HG03460 (cell line): Measurements from ENCODE around the gene MAP10.

Experiments used
- ATAC-seq: cut with Tn5 transposase; IDR thresholded peaks from one replicate; pipeline ENCODE4 v1.9.1; 2021; ENCODE audit not compliant: unreplicated experiment

Gene MAP10

GRCh38 chr1:232795497-232796053 lies 9.6 kb upstream of the MAP10 start:
- ATAC-seq: no peak

- no peak for ATAC-seq
These were observed 7.2 kb upstream of the MAP10 start for GRCh38 chr1:232797856-232798510.

- ATAC-seq: no peak
These were observed 6.3 kb upstream of the MAP10 start for GRCh38 chr1:232798920-232799319.

GRCh38 chr1:232806186-232806510 lies 932 bp downstream of the MAP10 start:
- no peak for ATAC-seq

GRCh38 chr1:232810856-232811255 lies 5.6 kb downstream of the MAP10 start:
- ATAC-seq: no peak

GRCh38 chr1:232812560-232812959 lies 7.3 kb downstream of the MAP10 start:
- ATAC-seq: no peak

GRCh38 chr1:232813097-232813496 lies 7.9 kb downstream of the MAP10 start:
- ATAC-seq: no peak

GRCh38 chr1:232813760-232814159 lies 8.5 kb downstream of the MAP10 start:
- ATAC-seq: no peak

- ATAC-seq: no peak
These were observed 11.1 kb downstream of the MAP10 start for GRCh38 chr1:232816324-232816723.

- ATAC-seq: no peak
These were observed 12.8 kb downstream of the MAP10 start for GRCh38 chr1:232818040-232818439.

- no peak for ATAC-seq
These were observed 15.2 kb downstream of the MAP10 start for GRCh38 chr1:232820431-232820830.

GRCh38 chr1:232822530-232822929 lies 17.3 kb downstream of the MAP10 start:
- ATAC-seq: no peak

GRCh38 chr1:232826318-232826717 lies 21.1 kb downstream of the MAP10 start:
- no peak for ATAC-seq

- no peak for ATAC-seq
These were observed 25.4 kb downstream of the MAP10 start for GRCh38 chr1:232830661-232831060.

- no peak for ATAC-seq
These were observed 26.7 kb downstream of the MAP10 start for GRCh38 chr1:232831895-232832294.

GRCh38 chr1:232834066-232834465 lies 28.9 kb downstream of the MAP10 start:
- no peak for ATAC-seq

GRCh38 chr1:232835166-232835565 lies 29.9 kb downstream of the MAP10 start:
- ATAC-seq: no peak

GRCh38 chr1:232837087-232837486 lies 31.9 kb downstream of the MAP10 start:
- no peak for ATAC-seq

- ATAC-seq: no peak
These were observed 36.8 kb downstream of the MAP10 start for GRCh38 chr1:232841823-232842565.

GRCh38 chr1:232844791-232845190 lies 39.6 kb downstream of the MAP10 start:
- ATAC-seq: no peak

GRCh38 chr1:232845406-232845955 lies 40.3 kb downstream of the MAP10 start:
- no peak for ATAC-seq

GRCh38 chr1:232851532-232851931 lies 46.3 kb downstream of the MAP10 start:
- no peak for ATAC-seq
